GM13976 (cell line): ENCODE results near the gene DAGLB.

Source experiments
- DNase-seq: peaks from one replicate; pipeline ENCODE4 v3.0.0; 2012; ENCODE audit warnings: low spot score
- in situ Hi-C: fragments of 300-500 bp; cut with MboI; formaldehyde crosslinking; loops from one replicate; pipeline ENCODE4 v1.12.0; 2022; ENCODE audit warnings: low sequenced_read_pairs, mixed read lengths, inconsistent platforms; ENCODE audit not compliant: unreplicated experiment
- TF ChIP-seq, protein P1 (sequence below): IDR thresholded peaks from 2 replicates; pipeline ENCODE4 v1.5.1; 2012; ENCODE audit warnings: borderline replicate concordance, mild to moderate bottlenecking; ENCODE audit not compliant: insufficient read depth; ENCODE audit errors: extremely low read depth, missing control alignments, control extremely low read depth

Gene DAGLB, protein sequence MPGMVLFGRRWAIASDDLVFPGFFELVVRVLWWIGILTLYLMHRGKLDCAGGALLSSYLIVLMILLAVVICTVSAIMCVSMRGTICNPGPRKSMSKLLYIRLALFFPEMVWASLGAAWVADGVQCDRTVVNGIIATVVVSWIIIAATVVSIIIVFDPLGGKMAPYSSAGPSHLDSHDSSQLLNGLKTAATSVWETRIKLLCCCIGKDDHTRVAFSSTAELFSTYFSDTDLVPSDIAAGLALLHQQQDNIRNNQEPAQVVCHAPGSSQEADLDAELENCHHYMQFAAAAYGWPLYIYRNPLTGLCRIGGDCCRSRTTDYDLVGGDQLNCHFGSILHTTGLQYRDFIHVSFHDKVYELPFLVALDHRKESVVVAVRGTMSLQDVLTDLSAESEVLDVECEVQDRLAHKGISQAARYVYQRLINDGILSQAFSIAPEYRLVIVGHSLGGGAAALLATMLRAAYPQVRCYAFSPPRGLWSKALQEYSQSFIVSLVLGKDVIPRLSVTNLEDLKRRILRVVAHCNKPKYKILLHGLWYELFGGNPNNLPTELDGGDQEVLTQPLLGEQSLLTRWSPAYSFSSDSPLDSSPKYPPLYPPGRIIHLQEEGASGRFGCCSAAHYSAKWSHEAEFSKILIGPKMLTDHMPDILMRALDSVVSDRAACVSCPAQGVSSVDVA

DNA sequence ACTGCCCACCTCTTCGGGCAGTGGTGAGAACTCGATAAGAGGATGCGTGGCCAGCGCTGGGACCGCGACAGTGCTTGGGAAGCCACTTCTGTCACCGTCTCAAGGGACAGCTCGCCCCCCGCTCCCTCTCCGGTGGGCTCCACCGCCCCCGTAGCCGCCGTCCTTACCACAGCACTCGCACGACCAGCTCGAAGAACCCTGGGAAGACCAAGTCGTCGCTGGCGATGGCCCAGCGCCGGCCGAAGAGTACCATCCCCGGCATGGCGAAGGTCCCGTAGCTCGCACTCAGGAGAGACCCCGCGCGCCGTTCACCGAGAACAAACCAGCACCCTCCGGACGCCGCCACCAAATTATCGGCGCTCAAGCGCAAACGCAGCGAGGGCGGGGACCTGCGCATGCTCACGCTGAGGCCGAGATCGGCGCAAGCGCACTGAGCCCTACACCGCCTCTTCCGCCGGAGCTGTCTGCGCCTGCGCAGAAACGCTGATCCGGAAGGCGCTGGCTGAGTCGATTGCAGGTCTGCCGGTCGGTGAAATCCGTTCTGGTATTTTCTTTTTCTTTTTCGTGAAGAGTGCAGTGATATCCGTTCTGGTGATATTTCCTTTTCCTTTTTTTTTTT lies at the start of gene DAGLB:
TSS of gene DAGLB (minus strand) at position 374 of the 619 bp plus-strand sequence. CDS start at position 262, 112 bp downstream.
- DNase-seq: peak; percentile 99
- TF ChIP-seq, protein P1, sequence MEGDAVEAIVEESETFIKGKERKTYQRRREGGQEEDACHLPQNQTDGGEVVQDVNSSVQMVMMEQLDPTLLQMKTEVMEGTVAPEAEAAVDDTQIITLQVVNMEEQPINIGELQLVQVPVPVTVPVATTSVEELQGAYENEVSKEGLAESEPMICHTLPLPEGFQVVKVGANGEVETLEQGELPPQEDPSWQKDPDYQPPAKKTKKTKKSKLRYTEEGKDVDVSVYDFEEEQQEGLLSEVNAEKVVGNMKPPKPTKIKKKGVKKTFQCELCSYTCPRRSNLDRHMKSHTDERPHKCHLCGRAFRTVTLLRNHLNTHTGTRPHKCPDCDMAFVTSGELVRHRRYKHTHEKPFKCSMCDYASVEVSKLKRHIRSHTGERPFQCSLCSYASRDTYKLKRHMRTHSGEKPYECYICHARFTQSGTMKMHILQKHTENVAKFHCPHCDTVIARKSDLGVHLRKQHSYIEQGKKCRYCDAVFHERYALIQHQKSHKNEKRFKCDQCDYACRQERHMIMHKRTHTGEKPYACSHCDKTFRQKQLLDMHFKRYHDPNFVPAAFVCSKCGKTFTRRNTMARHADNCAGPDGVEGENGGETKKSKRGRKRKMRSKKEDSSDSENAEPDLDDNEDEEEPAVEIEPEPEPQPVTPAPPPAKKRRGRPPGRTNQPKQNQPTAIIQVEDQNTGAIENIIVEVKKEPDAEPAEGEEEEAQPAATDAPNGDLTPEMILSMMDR: no peak
- in situ Hi-C loops: no loop called here

DNA sequence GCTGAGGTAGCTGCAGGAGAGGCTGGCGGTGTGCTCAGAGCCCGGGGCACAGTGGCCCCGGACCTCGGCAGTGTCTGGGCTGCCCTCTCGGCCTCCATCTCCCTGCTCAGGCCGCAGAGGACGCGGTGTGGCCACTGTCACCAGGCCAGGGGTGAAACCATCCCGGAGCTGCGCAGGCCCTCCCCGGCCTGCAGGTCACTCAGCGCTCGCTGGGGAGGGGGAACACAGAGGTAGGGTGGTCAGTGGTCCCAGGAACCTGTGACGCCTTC lies 49.8 kb upstream of the DAGLB start:
- TF ChIP-seq, protein P1: no peak
- in situ Hi-C loops: no loop called here
- DNase-seq: no peak

GRCh38 chr7:6496842-6497636 lies 49.3 kb upstream of the DAGLB start:
- in situ Hi-C loops: no loop called here
- TF ChIP-seq, protein P1: no peak
- no peak for DNase-seq

GRCh38 chr7:6495597-6496262 lies 48.0 kb upstream of the DAGLB start:
- TF ChIP-seq, protein P1: no peak
- in situ Hi-C loops: no loop called here
- no peak for DNase-seq

DNA sequence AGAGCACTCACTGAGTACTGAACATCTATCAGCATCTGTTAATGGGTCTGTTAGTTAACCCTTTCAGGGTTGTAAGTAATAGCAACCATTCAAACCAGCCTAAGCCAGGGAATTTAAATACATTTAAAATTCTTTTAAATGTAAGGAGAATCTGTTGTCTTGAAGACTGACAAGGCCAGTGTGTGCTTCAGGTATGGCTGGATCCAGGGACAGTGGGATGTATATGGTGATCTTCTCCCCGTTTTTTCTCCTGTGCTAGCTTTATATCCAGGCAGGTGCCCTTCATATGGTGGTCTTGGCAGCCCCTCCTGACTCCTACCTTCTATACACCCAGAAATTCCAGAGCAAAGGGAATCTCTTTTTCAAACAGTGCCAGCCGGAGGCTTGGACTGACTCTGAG lies 46.6 kb upstream of the DAGLB start:
- TF ChIP-seq, protein P1: no peak
- no peak for DNase-seq

DNA sequence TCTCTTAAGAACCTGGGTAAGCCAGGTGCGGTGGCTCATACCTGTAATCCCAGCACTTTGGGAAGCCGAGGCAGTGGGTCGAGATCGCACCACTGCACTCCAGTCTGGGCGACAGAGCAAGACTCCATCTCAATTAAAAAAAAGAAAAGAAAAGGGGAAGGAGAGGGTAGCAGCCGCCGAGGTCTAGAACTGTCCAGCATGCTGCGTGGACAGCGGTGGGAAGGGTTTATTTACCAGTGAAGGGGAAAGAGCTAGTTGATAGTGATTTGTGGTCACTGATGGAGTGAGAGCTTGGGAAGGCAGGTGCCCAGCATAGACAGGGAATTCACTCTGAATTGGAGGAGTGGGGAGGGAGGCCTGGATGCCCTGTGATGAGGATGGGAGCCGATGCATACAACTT lies 43.4 kb upstream of the DAGLB start:
- in situ Hi-C loops: no loop called here
- TF ChIP-seq, protein P1: no peak
- DNase-seq: no peak

More for the DNA sequence above, 46.6 kb upstream of the DAGLB start:
- in situ Hi-C loops: no loop called here
